ENCODE measurements around the gene KLHDC4.
"Not testable (repeated sequence)": the region's sequence is repeated elsewhere in the genome, so short reads cannot be mapped to it uniquely, and the experiment has no call there.

The KLHDC4 gene

DNA sequence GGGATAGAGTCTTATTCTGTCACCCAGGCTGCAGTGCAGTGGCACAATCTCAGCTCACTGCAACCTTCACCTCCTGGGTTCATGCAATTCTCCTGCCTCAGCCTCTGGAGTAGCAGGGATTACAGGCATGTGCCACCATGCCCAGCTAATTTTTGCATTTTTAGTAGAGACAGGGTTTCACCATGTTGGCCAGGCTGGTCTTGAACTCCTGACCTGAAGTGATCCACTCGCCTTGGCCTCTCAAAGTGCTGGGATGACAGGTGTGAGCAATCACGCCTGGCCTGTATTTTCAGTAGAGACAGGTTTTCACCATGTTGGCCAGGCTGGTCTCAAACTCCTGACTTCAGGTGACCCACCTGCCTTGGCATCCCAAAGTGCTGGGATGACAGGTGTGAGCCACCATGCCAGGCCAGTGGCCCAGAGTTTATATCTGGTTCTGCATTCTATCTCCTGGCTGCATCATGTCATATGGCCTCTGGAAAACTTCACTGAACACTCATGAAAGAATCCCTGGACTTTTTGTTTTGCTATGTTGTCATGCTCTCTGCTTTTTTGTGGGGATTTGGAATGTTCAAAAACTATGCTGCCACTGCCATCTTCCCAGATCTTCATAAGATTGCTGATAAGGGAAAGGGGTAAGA, 21.8 kb upstream of the KLHDC4 start:
- not testable (repeated sequence) for H3K4me3 ChIP-seq (ENCODE audit: low read length); H3K36me3 ChIP-seq (ENCODE audit: control insufficient read depth, insufficient read depth, low read length); H3K27ac ChIP-seq (ENCODE audit: low read length); DNase-seq (ENCODE audit: low read depth, low spot score); H3K4me1 ChIP-seq (ENCODE audit: control insufficient read depth, insufficient read depth, low read length); H3K9me3 ChIP-seq (ENCODE audit: control insufficient read depth, insufficient read depth, low read length); H3K27me3 ChIP-seq (ENCODE audit: control insufficient read depth, insufficient read depth, low read length)
- WGBS (ENCODE audit: insufficient coverage, insufficient read length), result no CpG with 5 or more reads among the region's 2 CpGs

- Histone ChIP-seq H3K4me3 (ENCODE audit: low read length) (no peak overlapping the region), H3K27ac (ENCODE audit: low read length) (no peak overlapping the region), H3K4me1 (ENCODE audit: control insufficient read depth, insufficient read depth, low read length) (no peaks in the 10 kb centered on the region), H3K36me3 (ENCODE audit: control insufficient read depth, insufficient read depth, low read length) (no peaks in the 10 kb centered on the region), H3K9me3 (ENCODE audit: control insufficient read depth, insufficient read depth, low read length) (no peaks in the 10 kb centered on the region), H3K27me3 (ENCODE audit: control insufficient read depth, insufficient read depth, low read length) (no peaks in the 10 kb centered on the region)
- WGBS (ENCODE audit: insufficient coverage, insufficient read length), result no CpG with 5 or more reads among the region's 10 CpGs
- DNase-seq (ENCODE audit: low read depth, low spot score), result no peak
Observed at GRCh38 chr16:87784812-87785211, 19.0 kb upstream of the KLHDC4 start.

GRCh38 chr16:87782033-87782432, 16.2 kb upstream of the KLHDC4 start:
- Histone ChIP-seq H3K4me1 (ENCODE audit: control insufficient read depth, insufficient read depth, low read length) (peaks cover 2% of the 10 kb centered on the region; the same call in 1 of the 2 replicates), H3K9me3 (ENCODE audit: control insufficient read depth, insufficient read depth, low read length) (no peaks in the 10 kb centered on the region), H3K36me3 (ENCODE audit: control insufficient read depth, insufficient read depth, low read length) (no peaks in the 10 kb centered on the region), H3K4me3 (ENCODE audit: low read length) (no peak overlapping the region), H3K27me3 (ENCODE audit: control insufficient read depth, insufficient read depth, low read length) (no peaks in the 10 kb centered on the region), H3K27ac (ENCODE audit: low read length) (no peak overlapping the region)
- WGBS (ENCODE audit: insufficient coverage, insufficient read length), result no CpG with 5 or more reads among the region's 4 CpGs
- DNase-seq (ENCODE audit: low read depth, low spot score), result no peak

DNA sequence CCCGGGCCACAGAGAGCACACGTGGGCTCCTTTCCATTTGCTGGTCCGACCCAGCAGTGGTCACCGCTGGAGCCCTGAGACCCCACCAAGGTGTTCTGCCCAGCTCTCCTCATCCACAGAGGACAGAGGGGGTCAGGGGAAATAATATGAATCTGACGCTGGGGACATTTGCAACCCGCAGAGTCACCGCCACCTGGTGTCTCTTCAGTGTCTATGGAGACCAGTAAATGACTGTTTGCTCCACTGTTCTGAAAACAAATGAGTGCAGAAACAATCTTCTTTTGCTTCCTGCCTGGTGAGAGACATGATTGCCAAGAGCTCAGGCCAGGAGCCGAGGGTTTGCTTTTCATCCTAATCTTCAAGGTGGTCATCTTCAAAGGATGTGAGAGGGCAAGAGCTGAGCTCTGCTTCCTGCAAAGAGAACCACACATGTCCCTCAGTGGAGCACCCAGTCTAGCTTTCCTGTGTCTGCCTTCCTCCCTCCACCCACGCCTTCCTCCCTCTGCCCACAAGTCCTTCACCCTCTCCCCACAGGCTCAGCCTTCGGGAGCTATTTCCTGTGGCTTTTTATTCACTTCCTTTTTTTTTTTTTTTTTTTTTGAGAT, 14.7 kb upstream of the KLHDC4 start:
- H3K4me1 ChIP-seq (ENCODE audit: control insufficient read depth, insufficient read depth, low read length), result peaks cover 2% of the 10 kb centered on the region; the same call in 1 of the 2 replicates
- H3K27ac ChIP-seq (ENCODE audit: low read length), result no peak overlapping the region
- H3K9me3 ChIP-seq (ENCODE audit: control insufficient read depth, insufficient read depth, low read length), result no peaks in the 10 kb centered on the region
- H3K4me3 ChIP-seq (ENCODE audit: low read length), result no peak overlapping the region
- H3K36me3 ChIP-seq (ENCODE audit: control insufficient read depth, insufficient read depth, low read length), result no peaks in the 10 kb centered on the region
- no peak for DNase-seq (ENCODE audit: low read depth, low spot score)
- H3K27me3 ChIP-seq (ENCODE audit: control insufficient read depth, insufficient read depth, low read length), result no peaks in the 10 kb centered on the region
- no CpG with 5 or more reads among the region's 10 CpGs for WGBS (ENCODE audit: insufficient coverage, insufficient read length)

GRCh38 chr16:87778830-87779579, 13.2 kb upstream of the KLHDC4 start:
- no peak overlapping the region for H3K4me3 ChIP-seq (ENCODE audit: low read length)
- DNase-seq (ENCODE audit: low read depth, low spot score), result peak; percentile 96
- no peaks in the 10 kb centered on the region for H3K27me3 ChIP-seq (ENCODE audit: control insufficient read depth, insufficient read depth, low read length)
- whole genome bisulfite sequencing (ENCODE audit: insufficient coverage, insufficient read length), result no CpG with 5 or more reads among the region's 41 CpGs
- no peak overlapping the region for H3K27ac ChIP-seq (ENCODE audit: low read length)
- H3K4me1 ChIP-seq (ENCODE audit: control insufficient read depth, insufficient read depth, low read length), result peaks cover 2% of the 10 kb centered on the region; the same call in 1 of the 2 replicates
- H3K36me3 ChIP-seq (ENCODE audit: control insufficient read depth, insufficient read depth, low read length), result no peaks in the 10 kb centered on the region
- H3K9me3 ChIP-seq (ENCODE audit: control insufficient read depth, insufficient read depth, low read length), result no peaks in the 10 kb centered on the region

DNA sequence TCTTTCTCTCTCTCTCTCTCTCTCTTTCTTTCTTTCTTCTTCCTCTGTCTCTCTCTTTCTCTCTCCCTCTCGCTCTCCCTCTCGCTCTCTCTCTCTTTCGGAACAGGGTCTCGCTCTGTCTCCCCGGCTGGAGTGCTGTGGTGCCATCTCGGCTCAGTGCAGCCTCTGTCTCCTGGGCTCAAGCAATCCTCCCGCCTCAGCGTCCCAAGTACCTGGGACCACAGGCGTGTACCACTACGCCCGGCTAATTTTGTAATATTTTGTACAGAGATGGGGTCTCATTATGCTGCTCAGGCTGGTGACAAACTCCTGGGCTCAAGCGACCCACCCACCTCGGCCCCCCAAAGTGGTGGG, 12.7 kb upstream of the KLHDC4 start:
- Histone ChIP-seq H3K9me3 (ENCODE audit: control insufficient read depth, insufficient read depth, low read length) (no peaks in the 10 kb centered on the region), H3K27me3 (ENCODE audit: control insufficient read depth, insufficient read depth, low read length) (no peaks in the 10 kb centered on the region), H3K4me3 (ENCODE audit: low read length) (no peak overlapping the region), H3K36me3 (ENCODE audit: control insufficient read depth, insufficient read depth, low read length) (no peaks in the 10 kb centered on the region), H3K27ac (ENCODE audit: low read length) (no peak overlapping the region), H3K4me1 (ENCODE audit: control insufficient read depth, insufficient read depth, low read length) (peaks cover 2% of the 10 kb centered on the region; the same call in 1 of the 2 replicates)
- DNase-seq (ENCODE audit: low read depth, low spot score), result no peak
- no CpG with 5 or more reads among the region's 13 CpGs for WGBS (ENCODE audit: insufficient coverage, insufficient read length)

- H3K9me3 ChIP-seq (ENCODE audit: control insufficient read depth, insufficient read depth, low read length); DNase-seq (ENCODE audit: low read depth, low spot score); H3K4me3 ChIP-seq (ENCODE audit: low read length); H3K36me3 ChIP-seq (ENCODE audit: control insufficient read depth, insufficient read depth, low read length); H3K27me3 ChIP-seq (ENCODE audit: control insufficient read depth, insufficient read depth, low read length); H3K27ac ChIP-seq (ENCODE audit: low read length); H3K4me1 ChIP-seq (ENCODE audit: control insufficient read depth, insufficient read depth, low read length): not testable (repeated sequence)
- no CpG with 5 or more reads among the region's 16 CpGs for WGBS (ENCODE audit: insufficient coverage, insufficient read length)
Observed at GRCh38 chr16:87773836-87774235, 8.1 kb upstream of the KLHDC4 start.

DNA sequence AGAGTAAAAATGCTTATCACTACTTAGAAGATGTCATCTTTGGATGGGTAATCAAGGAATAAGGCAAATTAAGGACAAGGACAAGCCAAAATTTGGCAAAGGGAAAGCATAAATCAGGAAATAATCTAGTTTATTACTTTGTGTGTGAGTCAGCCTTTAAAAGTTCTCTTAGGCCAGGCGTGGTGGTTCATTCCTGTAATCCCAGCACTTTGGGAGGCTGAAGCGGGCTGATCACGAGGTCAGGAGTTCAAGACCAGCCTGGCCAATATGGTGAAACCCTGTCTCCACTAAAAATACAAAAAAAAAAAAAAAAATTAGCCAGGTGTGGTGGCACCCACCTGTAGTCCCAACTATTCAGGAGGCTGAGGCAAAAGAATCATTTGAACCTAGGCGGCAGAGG, 1.7 kb upstream of the KLHDC4 start:
- not testable (repeated sequence) for H3K4me3 ChIP-seq (ENCODE audit: low read length); H3K9me3 ChIP-seq (ENCODE audit: control insufficient read depth, insufficient read depth, low read length); DNase-seq (ENCODE audit: low read depth, low spot score); H3K27ac ChIP-seq (ENCODE audit: low read length); H3K36me3 ChIP-seq (ENCODE audit: control insufficient read depth, insufficient read depth, low read length); H3K4me1 ChIP-seq (ENCODE audit: control insufficient read depth, insufficient read depth, low read length); H3K27me3 ChIP-seq (ENCODE audit: control insufficient read depth, insufficient read depth, low read length)
- no CpG with 5 or more reads among the region's 4 CpGs for WGBS (ENCODE audit: insufficient coverage, insufficient read length)

DNA sequence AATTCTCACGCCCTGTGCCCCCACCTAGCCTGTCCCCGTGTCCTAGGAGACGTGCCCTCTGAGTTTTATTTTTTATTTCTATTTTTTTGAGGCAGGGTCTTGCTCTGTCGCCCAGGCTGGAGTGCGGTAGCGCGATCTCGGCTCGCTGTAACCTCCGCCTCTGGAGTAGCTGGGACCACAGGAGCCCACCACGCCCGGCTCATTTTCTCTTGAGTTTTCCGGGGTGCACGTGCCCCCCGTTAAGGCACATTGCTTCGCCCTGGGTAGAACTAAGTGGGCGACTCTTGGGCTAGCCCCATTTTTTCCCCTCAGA, 655 bp upstream of the KLHDC4 start:
- no peak overlapping the region for H3K27ac ChIP-seq (ENCODE audit: low read length)
- no peaks in the 10 kb centered on the region for H3K9me3 ChIP-seq (ENCODE audit: control insufficient read depth, insufficient read depth, low read length)
- H3K4me1 ChIP-seq (ENCODE audit: control insufficient read depth, insufficient read depth, low read length), result peaks cover 2% of the 10 kb centered on the region

GRCh38 chr16:87765473-87765775, 362 bp downstream of the KLHDC4 start:
- Histone ChIP-seq H3K4me1 (ENCODE audit: control insufficient read depth, insufficient read depth, low read length) (peaks cover 2% of the 10 kb centered on the region), H3K4me3 (ENCODE audit: low read length) (peak overlapping the region; percentile 91), H3K9me3 (ENCODE audit: control insufficient read depth, insufficient read depth, low read length) (no peaks in the 10 kb centered on the region), H3K36me3 (ENCODE audit: control insufficient read depth, insufficient read depth, low read length) (peaks cover 8% of the 10 kb centered on the region), H3K27ac (ENCODE audit: low read length) (no peak overlapping the region), H3K27me3 (ENCODE audit: control insufficient read depth, insufficient read depth, low read length) (no peaks in the 10 kb centered on the region)
- no peak for DNase-seq (ENCODE audit: low read depth, low spot score)
- no CpG with 5 or more reads among the region's 32 CpGs for WGBS (ENCODE audit: insufficient coverage, insufficient read length)

More for the DNA sequence above, 655 bp upstream of the KLHDC4 start:
- peak overlapping the region; percentile 91; the same call in 1 of the 2 replicates for H3K4me3 ChIP-seq (ENCODE audit: low read length)
- no peaks in the 10 kb centered on the region for H3K27me3 ChIP-seq (ENCODE audit: control insufficient read depth, insufficient read depth, low read length)
- H3K36me3 ChIP-seq (ENCODE audit: control insufficient read depth, insufficient read depth, low read length), result peaks cover 8% of the 10 kb centered on the region
- no peak for DNase-seq (ENCODE audit: low read depth, low spot score)
- WGBS (ENCODE audit: insufficient coverage, insufficient read length), result no CpG with 5 or more reads among the region's 17 CpGs

Data from iPS DF 6.9 (cell line).